Activated CD8-positive, alpha-beta memory T cell treated with anti-CD3 and anti-CD28 coated beads, Interleukin-2, amount 50 U/mL, for 24 hours (primary cell): ENCODE data around the gene ZNF219.
"Not testable (repeated sequence)": the region's sequence is repeated elsewhere in the genome, so short reads cannot be mapped to it uniquely, and the experiment has no call there.

Source experiments
- DNase-seq: peaks from one replicate; pipeline ENCODE4 v3.0.0-alpha.2; 2020; ENCODE audit errors: extremely low read depth

ZNF219 gene

DNA sequence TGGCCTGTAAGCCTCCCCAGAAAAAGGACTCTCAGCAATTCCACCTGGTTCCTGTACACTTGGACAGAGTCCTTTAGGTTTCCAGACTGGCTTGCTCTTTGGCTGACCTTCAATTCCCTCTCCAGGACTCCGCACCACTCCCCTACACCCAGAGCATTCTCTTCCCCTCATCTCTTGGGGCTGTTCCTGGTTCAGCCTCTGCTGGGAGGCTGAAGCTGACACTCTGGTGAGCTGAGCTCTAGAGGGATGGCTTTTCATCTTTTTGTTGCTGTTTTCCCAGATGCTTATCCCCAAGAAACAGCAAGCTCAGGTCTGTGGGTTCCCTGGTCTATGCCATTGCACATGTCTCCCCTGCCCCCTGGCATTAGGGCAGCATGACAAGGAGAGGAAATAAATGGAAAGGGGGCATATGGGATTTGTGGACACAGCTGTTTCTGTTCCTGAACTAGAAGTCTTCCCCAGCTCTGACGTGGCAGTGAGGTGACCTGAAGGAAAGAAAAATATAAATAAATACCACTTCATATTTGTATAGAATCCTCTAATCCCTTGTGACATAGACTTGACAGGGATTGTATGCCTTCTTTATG is 55.0 kb downstream of the ZNF219 start:
- no peak for DNase-seq

DNA sequence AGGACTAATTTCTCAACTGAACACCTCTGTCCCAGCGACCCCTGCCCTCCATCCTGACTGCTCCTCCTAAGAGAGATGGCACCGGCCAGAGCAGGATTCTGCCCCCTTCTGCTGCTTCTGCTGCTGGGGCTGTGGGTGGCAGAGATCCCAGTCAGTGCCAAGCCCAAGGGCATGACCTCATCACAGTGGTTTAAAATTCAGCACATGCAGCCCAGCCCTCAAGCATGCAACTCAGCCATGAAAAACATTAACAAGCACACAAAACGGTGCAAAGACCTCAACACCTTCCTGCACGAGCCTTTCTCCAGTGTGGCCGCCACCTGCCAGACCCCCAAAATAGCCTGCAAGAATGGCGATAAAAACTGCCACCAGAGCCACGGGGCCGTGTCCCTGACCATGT is 55.5 kb downstream of the ZNF219 start:
- no peak for DNase-seq

DNA sequence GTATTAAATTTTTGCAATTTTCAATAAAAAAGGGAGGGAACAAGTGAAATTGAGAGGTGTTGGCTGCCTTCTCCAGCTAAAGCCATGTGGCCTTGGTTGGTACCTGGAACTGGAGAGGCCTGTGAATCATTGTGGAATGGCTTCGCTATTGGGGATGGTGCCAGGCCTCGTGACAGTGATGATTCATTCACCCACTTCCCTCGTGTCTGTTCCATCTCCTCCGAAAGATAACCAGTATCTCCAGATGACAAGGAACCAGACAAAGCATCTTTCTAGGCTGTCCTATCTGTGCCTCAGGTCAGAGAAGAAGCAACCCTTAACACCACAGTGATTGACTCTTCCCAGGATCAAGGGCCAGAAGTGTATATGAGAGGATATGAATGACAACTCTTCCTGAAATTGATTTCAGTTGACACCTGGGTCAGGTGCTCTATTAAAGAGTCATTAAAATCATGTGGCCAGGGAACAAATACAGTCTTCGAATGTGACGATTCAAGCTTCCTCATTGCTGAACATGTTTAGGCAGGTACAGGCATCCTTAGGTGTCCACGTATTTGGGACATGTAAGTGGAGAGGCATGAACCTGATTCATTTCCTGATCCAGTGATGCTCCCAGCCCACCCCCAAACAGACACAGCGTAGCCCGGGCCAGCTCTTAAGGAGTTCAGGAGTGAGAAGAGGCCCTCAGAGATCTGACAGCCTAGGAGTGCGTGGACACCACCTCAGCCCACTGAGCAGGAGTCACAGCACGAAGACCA is 56.6 kb downstream of the ZNF219 start, which contains the start of gene RNASE7:
Gene RNASE7, plus strand, starts transcription at position 687 of the 758 bp plus-strand sequence. CDS start 631 bp downstream, outside the sequence.
- DNase-seq: no peak

DNA sequence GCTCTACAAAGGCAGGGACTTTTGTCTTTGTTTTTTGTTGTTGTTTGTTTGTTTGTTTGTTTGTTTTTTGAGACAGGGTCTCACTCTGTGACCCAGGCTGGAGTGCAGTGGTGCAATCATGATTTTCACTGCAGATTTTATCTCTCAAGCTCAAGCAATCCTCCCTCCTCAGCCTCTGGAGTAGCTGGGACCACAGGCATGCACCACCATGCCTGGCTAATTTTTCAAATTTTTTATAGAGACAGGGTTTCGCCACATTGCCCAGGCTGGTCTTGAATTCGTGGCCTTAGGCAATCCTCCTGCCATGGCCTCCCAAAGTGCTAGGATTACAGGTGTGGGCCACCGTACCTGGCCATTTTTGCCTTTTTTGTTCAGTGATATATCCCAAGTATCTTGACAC is 57.5 kb downstream of the ZNF219 start:
- DNase-seq: not testable (repeated sequence)

DNA sequence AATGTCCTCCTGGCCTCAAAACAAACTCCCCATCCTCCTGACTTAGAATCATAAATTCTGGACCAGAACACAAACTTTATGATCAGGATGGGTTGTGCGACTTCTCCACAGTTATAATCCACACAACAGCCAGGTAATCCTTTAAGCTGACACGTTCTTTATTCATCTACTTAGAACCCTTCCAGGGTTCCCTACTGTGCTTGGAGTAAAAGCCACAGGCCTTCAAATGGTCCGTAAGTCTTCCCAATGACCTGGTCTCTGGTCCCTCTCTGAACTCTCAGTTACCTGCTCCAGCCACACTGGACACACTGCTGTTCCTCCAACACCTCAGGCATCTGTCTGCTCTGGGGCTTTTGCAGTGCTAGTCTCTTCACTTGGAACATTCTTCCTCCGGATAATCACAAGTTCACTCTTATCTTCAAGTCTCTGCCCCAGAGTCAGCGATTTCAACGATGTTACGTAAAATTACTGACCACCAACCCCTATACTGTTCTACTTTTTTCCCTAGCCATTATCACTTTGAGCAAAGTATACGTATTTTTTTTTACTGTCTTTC is 58.0 kb downstream of the ZNF219 start:
- DNase-seq: no peak
